Measurements from ENCODE around the gene PCNX3.

PCNX3 gene

GRCh38 chr11:65615229-65615949 lies at the start of gene PCNX3:
Gene PCNX3, plus strand, starts transcription at chr11:65615776. Its CDS starts 536 bp downstream, at chr11:65616312.
- peaks cover 21% of the 10 kb centered on the region for H3K36me3 Mint-ChIP-seq (ENCODE audit: insufficient read depth)
- H3K4me1 Mint-ChIP-seq = peaks cover 32% of the 10 kb centered on the region
- H3K27me3 Mint-ChIP-seq = no peaks in the 10 kb centered on the region
- no peaks in the 10 kb centered on the region for H3K9me3 Mint-ChIP-seq
- H3K27ac Mint-ChIP-seq (ENCODE audit: low read depth) = peak within 1 kb of the TSS; percentile 85
- DNase-seq (ENCODE audit: low spot score in 2 of 2) (peak; percentile 98 to 100), ATAC-seq (replicated peaks; ENCODE audit: extremely low read depth, poor library complexity, severe bottlenecking) (peak; percentile 89)
- H3K4me3 Mint-ChIP-seq = peak within 1 kb of the TSS; percentile 96

GRCh38 chr11:65569164-65569972 lies 46.2 kb upstream of the PCNX3 start:
- peak; percentile 33 for ATAC-seq (replicated peaks; ENCODE audit: extremely low read depth, poor library complexity, severe bottlenecking)
- DNase-seq (ENCODE audit: low spot score in 2 of 2) = no peak
- H3K4me1 Mint-ChIP-seq = peaks cover 81% of the 10 kb centered on the region
- H3K9me3 Mint-ChIP-seq = no peaks in the 10 kb centered on the region
- H3K36me3 Mint-ChIP-seq (ENCODE audit: insufficient read depth) = peaks cover 35% of the 10 kb centered on the region
- H3K27ac Mint-ChIP-seq (ENCODE audit: low read depth) = peak overlapping the region; percentile 99
- peak overlapping the region; percentile 97 for H3K4me3 Mint-ChIP-seq
- no peaks in the 10 kb centered on the region for H3K27me3 Mint-ChIP-seq

- ATAC-seq (replicated peaks; ENCODE audit: extremely low read depth, poor library complexity, severe bottlenecking) (peak; percentile 78), DNase-seq (ENCODE audit: low spot score in 2 of 2) (peak; percentile 94 to 98)
- Mint-ChIP-seq H3K4me1 (peaks cover 81% of the 10 kb centered on the region), H3K9me3 (no peaks in the 10 kb centered on the region), H3K36me3 (ENCODE audit: insufficient read depth) (peaks cover 40% of the 10 kb centered on the region), H3K27ac (ENCODE audit: low read depth) (peak within 1 kb of the TSS; percentile 99), H3K27me3 (no peaks in the 10 kb centered on the region), H3K4me3 (peak within 1 kb of the TSS; percentile 97)
Measured at GRCh38 chr11:65569973-65570918, 45.3 kb upstream of the PCNX3 start, which contains the start of gene ZNRD2. Gene ZNRD2, plus strand, starts transcription at chr11:65570477. Its CDS starts 15 bp downstream, at chr11:65570492.

GRCh38 chr11:65571420-65571819 lies 44.2 kb upstream of the PCNX3 start:
- DNase-seq (ENCODE audit: low spot score in 2 of 2) = no peak
- Mint-ChIP-seq H3K27ac (ENCODE audit: low read depth) (peak overlapping the region; percentile 99), H3K9me3 (no peaks in the 10 kb centered on the region), H3K27me3 (no peaks in the 10 kb centered on the region), H3K4me1 (peaks cover 73% of the 10 kb centered on the region), H3K36me3 (ENCODE audit: insufficient read depth) (peaks cover 39% of the 10 kb centered on the region), H3K4me3 (peak overlapping the region; percentile 97)
- no peak for ATAC-seq (replicated peaks; ENCODE audit: extremely low read depth, poor library complexity, severe bottlenecking)

GRCh38 chr11:65571940-65572339 lies 43.6 kb upstream of the PCNX3 start:
- H3K27ac Mint-ChIP-seq (ENCODE audit: low read depth) = peak overlapping the region; percentile 99
- ATAC-seq (replicated peaks; ENCODE audit: extremely low read depth, poor library complexity, severe bottlenecking) = no peak
- no peak for DNase-seq (ENCODE audit: low spot score in 2 of 2)
- H3K27me3 Mint-ChIP-seq = no peaks in the 10 kb centered on the region
- H3K36me3 Mint-ChIP-seq (ENCODE audit: insufficient read depth) = peaks cover 43% of the 10 kb centered on the region
- no peaks in the 10 kb centered on the region for H3K9me3 Mint-ChIP-seq
- peaks cover 75% of the 10 kb centered on the region for H3K4me1 Mint-ChIP-seq
- peak overlapping the region; percentile 97 for H3K4me3 Mint-ChIP-seq

- Mint-ChIP-seq H3K4me3 (peak within 1 kb of the TSS; percentile 97), H3K27me3 (no peaks in the 10 kb centered on the region), H3K9me3 (no peaks in the 10 kb centered on the region), H3K4me1 (peaks cover 77% of the 10 kb centered on the region), H3K27ac (ENCODE audit: low read depth) (peak within 1 kb of the TSS; percentile 99), H3K36me3 (ENCODE audit: insufficient read depth) (peaks cover 43% of the 10 kb centered on the region)
- DNase-seq (ENCODE audit: low spot score in 2 of 2) (peak; percentile 77 to 78), ATAC-seq (replicated peaks; ENCODE audit: extremely low read depth, poor library complexity, severe bottlenecking) (no peak)
Measured at GRCh38 chr11:65572356-65573051, 43.1 kb upstream of the PCNX3 start, which contains the start of gene FAM89B. Gene FAM89B, plus strand, starts transcription at chr11:65572538. Its CDS starts 132 bp downstream, at chr11:65572670.

- H3K4me1 Mint-ChIP-seq = peaks cover 79% of the 10 kb centered on the region
- peaks cover 44% of the 10 kb centered on the region for H3K36me3 Mint-ChIP-seq (ENCODE audit: insufficient read depth)
- peak overlapping the region; percentile 97 for H3K4me3 Mint-ChIP-seq
- no peak for ATAC-seq (replicated peaks; ENCODE audit: extremely low read depth, poor library complexity, severe bottlenecking)
- H3K27me3 Mint-ChIP-seq = no peaks in the 10 kb centered on the region
- H3K27ac Mint-ChIP-seq (ENCODE audit: low read depth) = peak overlapping the region; percentile 99
- no peaks in the 10 kb centered on the region for H3K9me3 Mint-ChIP-seq
- DNase-seq (ENCODE audit: low spot score in 2 of 2) = no peak
Measured at GRCh38 chr11:65573391-65574079, 42.0 kb upstream of the PCNX3 start.

GRCh38 chr11:65574109-65574810 lies 41.3 kb upstream of the PCNX3 start:
- Mint-ChIP-seq H3K9me3 (no peaks in the 10 kb centered on the region), H3K27ac (ENCODE audit: low read depth) (peak overlapping the region; percentile 99), H3K36me3 (ENCODE audit: insufficient read depth) (peaks cover 38% of the 10 kb centered on the region), H3K4me1 (peaks cover 76% of the 10 kb centered on the region), H3K27me3 (no peaks in the 10 kb centered on the region), H3K4me3 (peak overlapping the region; percentile 97)
- peak; percentile 29 for ATAC-seq (replicated peaks; ENCODE audit: extremely low read depth, poor library complexity, severe bottlenecking)
- peak; percentile 64 to 78 for DNase-seq (ENCODE audit: low spot score in 2 of 2)

- peak; percentile 9 for ATAC-seq (replicated peaks; ENCODE audit: extremely low read depth, poor library complexity, severe bottlenecking)
Measured at GRCh38 chr11:65574811-65575567, 40.6 kb upstream of the PCNX3 start.

GRCh38 chr11:65575568-65576231 lies 39.9 kb upstream of the PCNX3 start, which contains the start of gene EHBP1L1:
Gene EHBP1L1, plus strand, starts transcription at chr11:65576053. Its CDS starts 250 bp downstream, at chr11:65576303.
- peak; percentile 45 to 47 for DNase-seq (ENCODE audit: low spot score in 2 of 2)
- H3K36me3 Mint-ChIP-seq (ENCODE audit: insufficient read depth) = peaks cover 36% of the 10 kb centered on the region
- ATAC-seq (replicated peaks; ENCODE audit: extremely low read depth, poor library complexity, severe bottlenecking) = peak; percentile 29
- H3K4me1 Mint-ChIP-seq = peaks cover 67% of the 10 kb centered on the region
- no peaks in the 10 kb centered on the region for H3K27me3 Mint-ChIP-seq
- H3K4me3 Mint-ChIP-seq = peak within 1 kb of the TSS; percentile 97
- no peaks in the 10 kb centered on the region for H3K9me3 Mint-ChIP-seq
- H3K27ac Mint-ChIP-seq (ENCODE audit: low read depth) = peak within 1 kb of the TSS; percentile 99

More at GRCh38 chr11:65574811-65575567, 40.6 kb upstream of the PCNX3 start:
- peak overlapping the region; percentile 97 for H3K4me3 Mint-ChIP-seq
- peaks cover 38% of the 10 kb centered on the region for H3K36me3 Mint-ChIP-seq (ENCODE audit: insufficient read depth)
- DNase-seq (ENCODE audit: low spot score in 2 of 2) = no peak
- peaks cover 73% of the 10 kb centered on the region for H3K4me1 Mint-ChIP-seq
- H3K27me3 Mint-ChIP-seq = no peaks in the 10 kb centered on the region
- H3K27ac Mint-ChIP-seq (ENCODE audit: low read depth) = peak overlapping the region; percentile 99
- H3K9me3 Mint-ChIP-seq = no peaks in the 10 kb centered on the region

Measured in central memory CD8-positive, alpha-beta T cell (primary cell).